SK-N-MC (cell line): ENCODE results near the gene SSU72.

ENCODE experiments used
- EZH2 ChIP-seq: fragments of 200-600 bp; sonication (generic); IDR thresholded peaks from one replicate; pipeline ENCODE4 v1.6.1; 2017; ENCODE audit warnings: antibody characterized with exemption
- FOXP2 ChIP-seq: optimal IDR thresholded peaks from 2 replicates; pipeline ENCODE3; 2011; ENCODE audit warnings: mild to moderate bottlenecking, moderate library complexity; ENCODE audit not compliant: insufficient read depth; ENCODE audit errors: extremely low read length, control extremely low read depth
- POLR2AphosphoS5 ChIP-seq: IDR thresholded peaks from 2 replicates; pipeline ENCODE4 v1.6.1; 2012; ENCODE audit warnings: mild to moderate bottlenecking, low read depth, low read length, borderline replicate concordance

DNA sequence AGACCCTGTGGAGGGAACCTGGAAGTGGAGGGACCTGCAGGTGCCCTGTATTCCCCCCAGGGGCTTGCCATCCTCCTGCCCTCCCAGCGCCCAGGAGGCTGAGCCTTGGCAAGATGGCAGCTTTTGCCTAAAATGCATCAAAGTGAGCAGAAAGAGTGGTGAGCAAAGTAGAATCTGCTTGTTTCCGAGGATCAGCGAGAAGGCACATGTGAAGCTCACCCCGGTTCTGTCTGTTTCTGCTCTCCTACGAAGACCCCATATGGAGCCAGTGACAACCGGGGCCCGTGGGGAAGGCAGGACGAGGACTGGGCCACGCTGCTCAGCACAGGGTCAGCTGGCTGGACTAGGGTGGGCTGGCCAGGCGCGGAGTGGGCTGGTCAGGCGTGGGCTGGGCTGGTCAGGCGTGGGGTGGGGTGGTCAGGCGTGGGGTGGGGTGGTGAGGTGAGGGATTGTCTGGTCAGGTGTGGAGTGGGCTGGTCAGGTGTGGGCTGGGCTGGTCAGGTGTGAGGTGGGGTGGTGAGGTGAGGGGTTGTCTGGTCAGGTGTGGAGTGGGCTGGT is 30.4 kb upstream of the SSU72 start:
- TF ChIP-seq POLR2AphosphoS5 (no peak), EZH2 (no peak), FOXP2 (no peak)
